IPS-18c (cell line): ENCODE data around the gene CPLX3.

Experiments
- H3K4me3 ChIP-seq: 2 replicates; pipeline ENCODE4 v1.7.0; 2013; ENCODE audit warnings: low read depth, mild to moderate bottlenecking, low read length, moderate library complexity; ENCODE audit not compliant: insufficient read depth
- H3K9me3 ChIP-seq: one replicate; pipeline ENCODE4 v1.6.1; 2013; ENCODE audit warnings: mild to moderate bottlenecking, low read length, moderate library complexity; ENCODE audit not compliant: control insufficient read depth, insufficient read depth

CPLX3 gene

DNA sequence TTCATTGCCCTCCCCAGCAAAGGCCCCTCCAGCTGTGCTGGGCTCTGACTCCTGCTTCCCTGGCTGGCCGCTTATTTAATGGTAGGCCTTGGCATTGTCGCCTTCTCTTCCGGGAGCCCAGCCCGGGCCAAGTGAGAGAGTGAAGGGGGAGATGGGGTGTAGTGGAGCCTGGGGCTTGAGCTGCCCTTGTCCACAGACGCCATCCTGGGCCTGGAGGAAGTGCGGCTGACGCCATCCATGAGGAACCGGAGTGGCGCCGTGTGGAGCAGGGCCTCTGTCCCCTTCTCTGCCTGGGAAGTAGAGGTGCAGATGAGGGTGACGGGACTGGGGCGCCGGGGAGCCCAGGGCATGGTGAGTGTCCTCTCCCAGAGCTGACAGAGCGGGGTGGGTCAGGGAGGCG lies 10.5 kb upstream of the CPLX3 start:
- H3K4me3 ChIP-seq, result no peak overlapping the region
- peaks cover 2% of the 10 kb centered on the region for H3K9me3 ChIP-seq

DNA sequence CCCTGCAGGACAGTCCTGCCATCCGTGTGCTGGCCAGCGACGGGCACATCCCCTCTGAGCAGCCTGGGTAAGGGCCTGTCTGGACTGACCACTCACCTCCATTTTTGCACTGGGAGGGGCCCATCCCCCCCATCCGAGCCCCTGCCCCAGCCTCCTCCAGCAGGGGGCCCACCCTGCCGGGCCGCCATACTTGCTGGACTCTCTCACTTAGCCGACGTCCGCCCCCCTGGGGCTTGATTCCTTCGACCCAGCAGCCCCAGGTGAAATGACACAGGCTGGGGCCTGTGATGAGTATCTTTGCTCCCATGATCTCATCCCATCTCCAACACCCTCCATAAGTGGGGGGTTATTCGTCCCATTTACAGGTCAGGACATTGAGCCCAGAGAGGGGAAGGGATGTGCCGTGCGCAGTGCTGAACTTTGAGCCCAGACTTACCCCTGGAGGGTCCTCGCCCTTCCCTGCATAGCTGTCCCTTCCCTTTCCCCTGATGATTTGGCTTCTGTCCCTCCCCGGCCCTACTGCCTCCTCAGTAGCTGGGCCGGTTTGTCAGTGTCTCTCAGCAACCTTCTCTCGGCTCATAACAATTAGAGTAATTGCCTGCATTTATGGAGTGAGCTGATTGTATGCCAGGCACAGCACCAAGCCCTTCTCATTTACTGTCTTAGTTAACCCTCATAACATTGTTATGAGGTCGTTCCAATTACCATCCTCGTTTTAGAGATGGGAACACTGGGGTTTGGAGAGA lies 9.6 kb upstream of the CPLX3 start:
- no peak overlapping the region for H3K4me3 ChIP-seq

DNA sequence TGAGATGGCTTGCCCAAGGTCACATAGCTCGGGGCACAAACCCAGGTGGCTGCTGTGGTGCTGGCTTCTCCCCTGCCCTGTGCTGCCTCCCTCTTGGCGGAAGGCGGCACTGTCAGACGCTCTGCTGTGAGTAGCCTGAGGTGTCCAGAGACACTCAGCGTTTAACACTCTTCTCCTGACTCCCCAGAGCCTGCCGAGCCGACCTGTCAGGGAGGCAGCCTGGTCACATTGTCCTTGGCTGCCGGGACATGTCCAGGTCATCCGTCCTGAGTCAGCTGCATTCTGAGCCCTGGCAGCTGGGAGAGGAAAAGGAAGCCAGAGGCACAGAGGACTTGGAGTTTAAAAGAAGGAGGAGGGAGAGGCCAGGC lies 9.1 kb upstream of the CPLX3 start:
- H3K4me3 ChIP-seq, result no peak overlapping the region
- H3K9me3 ChIP-seq, result peaks cover 2% of the 10 kb centered on the region

More for the DNA sequence above, 9.6 kb upstream of the CPLX3 start:
- H3K9me3 ChIP-seq, result peaks cover 2% of the 10 kb centered on the region

DNA sequence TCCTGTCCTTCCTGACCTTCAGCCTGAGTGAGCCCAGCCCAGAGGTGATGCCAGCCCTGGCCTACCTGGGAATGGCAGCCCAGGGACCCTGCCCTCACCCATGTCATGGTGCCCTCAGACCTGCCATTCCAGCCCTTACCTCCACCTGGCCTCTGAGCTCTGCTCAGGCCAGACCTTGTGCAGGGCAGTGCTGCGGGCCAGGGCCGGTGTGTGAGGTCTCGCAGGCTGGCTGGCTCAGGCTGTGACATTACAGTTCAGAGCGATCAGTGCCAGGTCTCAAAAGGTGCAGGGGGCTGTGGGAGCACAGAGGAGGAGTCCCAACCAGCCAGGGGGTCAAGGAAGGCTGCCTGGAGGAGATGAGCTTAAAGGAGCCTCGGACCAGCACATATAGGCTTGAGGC lies 6.4 kb upstream of the CPLX3 start:
- Histone ChIP-seq H3K4me3 (no peak overlapping the region), H3K9me3 (peaks cover 2% of the 10 kb centered on the region)

DNA sequence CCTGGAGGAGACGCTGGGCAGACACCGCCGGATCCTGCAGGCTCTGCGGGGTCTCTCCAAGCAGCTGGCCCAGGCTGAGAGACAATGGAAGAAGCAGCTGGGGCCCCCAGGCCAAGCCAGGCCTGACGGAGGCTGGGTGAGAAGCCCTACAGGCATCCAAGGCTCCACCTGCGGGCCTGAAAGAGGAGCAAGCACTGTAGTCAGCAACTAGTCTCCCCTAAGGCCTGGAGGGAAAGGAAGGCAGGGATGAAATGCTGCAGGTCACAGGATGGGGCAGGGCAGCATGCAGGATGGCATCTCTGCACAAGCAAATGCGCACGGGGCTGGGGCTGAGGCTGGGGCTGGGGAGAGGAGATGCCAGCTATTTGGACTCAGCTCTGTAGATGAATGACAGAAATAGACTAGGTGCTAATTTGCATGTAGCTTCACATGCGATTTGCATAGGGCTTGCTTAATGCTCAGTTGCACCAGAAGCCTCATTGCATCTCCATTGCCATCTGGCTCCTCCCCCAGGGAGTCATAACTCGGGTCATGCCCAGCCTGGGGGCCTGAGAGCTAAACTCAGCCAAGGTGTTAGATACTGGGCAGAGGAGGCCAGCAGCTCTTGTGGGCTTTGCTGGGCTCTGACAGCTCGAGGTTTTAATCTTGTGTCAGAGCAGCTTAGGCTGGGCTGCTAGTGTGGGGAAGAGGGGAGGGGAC lies 5.2 kb upstream of the CPLX3 start:
- Histone ChIP-seq H3K9me3 (peaks cover 2% of the 10 kb centered on the region), H3K4me3 (no peak overlapping the region)

DNA sequence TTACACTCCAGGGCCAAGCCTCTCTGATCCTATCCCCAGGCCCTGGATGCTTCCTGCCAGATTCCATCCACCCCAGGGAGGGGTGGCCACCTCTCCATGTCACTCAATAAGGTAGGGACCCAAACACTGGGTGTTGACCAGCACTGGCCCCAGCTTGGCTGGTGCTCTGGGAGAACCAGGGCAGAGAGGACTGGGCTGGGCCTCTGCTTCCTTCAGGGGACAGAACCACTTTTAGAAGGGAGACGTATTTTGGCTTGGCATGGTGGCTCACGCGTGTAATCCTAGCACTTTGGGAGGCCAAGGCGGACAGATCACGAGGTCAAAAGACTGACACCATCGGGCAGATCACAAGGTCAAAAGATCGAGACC lies 4.7 kb upstream of the CPLX3 start:
- H3K9me3 ChIP-seq, result peaks cover 2% of the 10 kb centered on the region
- H3K4me3 ChIP-seq, result no peak overlapping the region

DNA sequence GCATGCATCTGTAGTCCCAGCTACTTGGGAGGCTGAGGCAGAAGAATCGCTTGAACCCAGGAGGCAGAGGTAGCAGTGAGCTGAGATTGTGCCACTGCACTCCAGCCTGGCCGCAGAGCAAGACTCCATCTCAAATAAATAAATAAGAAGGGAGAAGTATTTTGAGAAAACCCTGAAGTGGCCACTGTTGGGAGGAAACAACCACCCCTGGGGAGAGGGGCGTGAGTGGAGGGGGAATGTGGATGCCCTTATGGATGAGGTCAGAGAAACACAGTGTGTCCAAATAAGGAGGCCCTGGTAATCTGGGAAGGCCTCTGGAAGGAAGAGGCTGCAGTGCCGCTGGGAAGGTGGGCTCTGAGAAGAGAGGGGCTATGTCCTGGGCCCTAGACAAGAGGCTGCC lies 4.2 kb upstream of the CPLX3 start:
- Histone ChIP-seq H3K9me3 (peaks cover 2% of the 10 kb centered on the region), H3K4me3 (no peak overlapping the region)

DNA sequence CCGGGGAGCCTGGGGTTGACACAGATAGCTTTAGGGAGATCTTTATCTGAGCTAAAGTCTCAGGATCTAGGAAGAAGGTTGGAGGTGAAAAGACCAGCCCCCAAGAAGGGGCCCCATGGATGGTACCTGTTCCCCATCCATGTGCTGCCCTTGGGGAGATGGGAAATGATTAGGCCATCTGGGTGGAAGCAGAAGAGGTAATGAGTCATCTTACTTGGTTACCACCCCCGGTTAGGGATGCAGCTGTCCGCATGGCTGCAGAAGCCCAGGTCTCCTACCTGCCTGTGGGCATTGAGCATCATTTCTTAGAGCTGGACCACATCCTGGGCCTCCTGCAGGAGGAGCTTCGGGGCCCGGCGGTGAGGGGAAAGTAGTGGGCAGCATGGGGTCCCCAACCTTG lies 3.1 kb upstream of the CPLX3 start:
- no peak overlapping the region for H3K4me3 ChIP-seq
- peaks cover 2% of the 10 kb centered on the region for H3K9me3 ChIP-seq

DNA sequence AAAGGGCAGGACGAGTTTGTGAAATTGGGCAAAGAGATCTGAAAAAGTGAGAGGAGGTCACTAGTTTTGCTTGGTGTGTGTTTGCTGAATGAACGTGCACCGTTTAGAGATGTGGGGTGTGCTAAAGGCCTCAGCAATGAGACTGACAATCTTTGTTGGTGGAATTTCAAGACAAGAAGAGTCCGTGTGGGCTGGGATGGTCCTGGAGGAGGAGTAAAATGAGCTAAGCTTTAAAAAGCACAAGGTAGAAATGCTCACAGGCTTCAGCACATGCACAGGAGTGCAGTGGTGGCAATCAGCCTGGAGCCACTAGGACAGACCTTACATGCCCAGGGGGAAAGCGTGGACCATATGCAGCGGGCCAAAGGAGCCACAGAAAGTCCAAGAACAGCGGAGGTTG lies 1.5 kb upstream of the CPLX3 start:
- Histone ChIP-seq H3K4me3 (no peak overlapping the region), H3K9me3 (no peaks in the 10 kb centered on the region)

DNA sequence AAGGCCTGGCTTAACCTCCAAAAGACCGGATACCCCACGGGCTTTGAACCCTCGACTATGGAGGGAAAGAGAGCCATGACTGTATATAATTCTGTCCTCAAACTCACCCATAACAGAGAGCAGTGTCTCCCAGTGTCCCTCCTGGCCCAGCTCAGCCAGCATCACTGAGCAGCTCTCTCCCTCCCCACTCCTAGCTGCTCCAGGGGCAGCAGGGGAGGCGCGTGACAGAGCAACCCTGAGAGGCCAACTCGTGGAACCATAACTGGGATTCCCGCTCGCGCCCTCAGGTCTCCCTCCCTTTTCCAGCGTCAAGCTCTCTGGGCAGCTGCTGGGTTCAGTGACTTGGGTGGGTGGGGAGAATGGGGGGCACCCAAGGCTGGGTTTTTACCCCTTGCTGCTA lies 561 bp upstream of the CPLX3 start:
- no peak overlapping the region for H3K4me3 ChIP-seq
- H3K9me3 ChIP-seq, result no peaks in the 10 kb centered on the region

DNA sequence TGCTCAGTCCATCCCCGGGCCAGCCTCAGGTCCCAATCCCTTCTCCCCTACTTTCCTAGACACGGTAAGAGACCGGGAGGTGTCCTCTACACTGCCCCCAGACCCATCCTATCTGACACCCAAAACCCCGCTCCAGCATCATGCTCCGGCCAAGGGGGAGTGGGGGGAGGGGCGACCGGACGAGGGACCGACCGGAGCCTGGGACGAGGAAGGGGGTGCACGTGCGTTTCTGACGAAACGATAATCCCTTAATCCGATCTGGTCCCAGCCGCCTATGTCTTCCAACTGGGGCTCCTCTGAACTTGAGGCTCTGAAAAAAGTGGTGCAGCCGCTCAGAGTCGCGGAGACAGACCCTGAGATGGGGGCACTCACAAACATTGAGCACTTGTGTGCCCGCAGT lies 494 bp downstream of the CPLX3 start:
- Histone ChIP-seq H3K9me3 (no peaks in the 10 kb centered on the region), H3K4me3 (peak overlapping the region; percentile 9; the same call in 1 of the 2 replicates)

DNA sequence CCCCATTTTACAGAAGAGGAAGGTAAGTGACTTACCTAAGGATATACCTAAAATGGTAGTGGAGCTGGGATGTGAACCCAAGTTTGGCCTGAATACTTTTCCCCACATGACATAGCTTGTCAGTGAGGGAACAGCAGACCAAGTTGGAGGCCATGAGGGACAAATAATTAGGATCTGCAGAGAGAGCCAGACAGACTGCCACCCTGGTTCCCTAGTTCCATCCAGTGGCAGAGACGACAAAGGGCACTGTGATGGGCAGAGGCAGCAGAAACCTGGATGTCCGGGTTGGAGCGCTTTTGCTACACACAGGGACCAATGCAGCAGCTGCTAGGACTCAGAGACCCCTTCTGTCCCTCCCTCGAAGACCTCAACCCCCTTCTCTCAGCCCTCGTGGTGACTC lies 1.2 kb downstream of the CPLX3 start:
- Histone ChIP-seq H3K4me3 (no peak overlapping the region), H3K9me3 (no peaks in the 10 kb centered on the region)

DNA sequence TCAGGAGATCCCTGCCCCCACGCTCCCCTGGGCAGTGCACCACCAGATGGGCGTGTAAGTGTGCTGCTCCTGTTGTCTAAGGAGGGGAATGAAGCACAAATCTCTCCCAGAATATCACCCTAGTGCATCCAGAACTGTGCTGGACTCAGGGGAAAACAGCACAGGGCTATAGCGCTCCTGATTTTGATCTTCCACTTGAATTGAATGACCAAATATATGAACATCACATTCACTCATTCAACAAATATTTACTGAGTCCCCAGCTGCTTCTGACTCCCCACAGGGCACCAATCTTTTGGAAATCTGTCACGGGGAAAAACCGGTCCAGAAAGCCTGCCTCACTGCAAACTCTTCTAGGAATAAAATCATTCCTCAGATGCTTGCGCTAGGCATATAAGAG lies 2.4 kb downstream of the CPLX3 start:
- H3K4me3 ChIP-seq, result no peak overlapping the region
- H3K9me3 ChIP-seq, result no peaks in the 10 kb centered on the region

DNA sequence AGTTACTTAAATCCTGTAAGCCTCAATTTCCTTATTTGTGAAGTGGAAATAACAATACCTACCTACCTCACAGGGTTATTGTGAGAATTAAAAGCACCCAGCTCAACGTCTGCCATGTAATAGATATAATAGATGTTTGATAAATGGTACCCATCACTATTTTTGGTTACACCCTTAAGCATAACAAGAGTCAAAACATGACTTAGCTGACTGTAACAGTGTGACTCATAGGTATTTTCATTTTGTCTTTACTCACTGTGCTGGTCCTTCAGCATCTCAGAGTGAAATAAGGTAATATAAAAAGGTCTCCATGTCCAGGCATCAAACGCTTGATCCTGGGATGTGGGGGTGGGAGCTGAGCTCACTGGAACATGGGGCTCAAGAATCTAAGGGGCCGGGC lies 3.1 kb downstream of the CPLX3 start:
- H3K9me3 ChIP-seq, result no peaks in the 10 kb centered on the region
- H3K4me3 ChIP-seq, result no peak overlapping the region

DNA sequence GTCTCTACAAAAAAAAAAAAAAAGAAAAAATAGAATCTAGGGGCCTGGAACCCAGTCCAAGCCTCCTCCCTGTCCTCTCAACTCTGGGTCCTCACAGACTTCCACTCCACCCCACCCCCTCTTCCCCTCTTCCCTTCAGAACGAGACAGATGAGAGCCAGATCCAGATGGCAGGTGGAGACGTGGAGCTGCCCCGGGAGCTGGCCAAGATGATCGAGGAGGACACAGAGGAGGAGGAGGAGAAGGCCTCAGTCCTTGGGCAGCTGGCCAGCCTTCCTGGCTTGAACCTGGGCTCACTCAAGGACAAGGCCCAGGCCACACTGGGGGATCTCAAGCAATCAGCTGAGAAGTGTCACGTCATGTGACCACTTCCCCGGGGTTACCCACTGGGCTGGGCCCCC lies 3.6 kb downstream of the CPLX3 start:
- Histone ChIP-seq H3K9me3 (no peaks in the 10 kb centered on the region), H3K4me3 (no peak overlapping the region)

DNA sequence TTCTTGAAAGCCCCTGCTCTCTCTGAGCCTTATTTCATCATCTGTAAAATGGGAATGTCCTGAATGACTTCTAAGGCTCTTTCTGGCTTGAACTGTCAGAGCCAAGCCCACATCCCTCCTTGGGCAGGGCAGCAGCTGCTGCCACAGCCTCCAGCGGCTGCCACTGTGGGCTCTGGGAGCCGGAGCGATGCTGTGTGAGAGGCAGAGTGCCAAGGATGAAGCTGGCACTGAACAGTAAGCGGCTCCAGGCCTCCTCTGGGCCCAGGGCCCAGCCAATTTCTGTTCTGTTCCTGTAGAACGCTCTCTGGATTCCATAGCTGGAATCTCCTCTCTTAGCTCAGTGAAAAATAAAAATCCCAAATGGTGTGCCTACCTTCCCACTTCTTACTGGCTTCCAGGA lies 4.4 kb downstream of the CPLX3 start:
- Histone ChIP-seq H3K9me3 (no peaks in the 10 kb centered on the region), H3K4me3 (no peak overlapping the region)

DNA sequence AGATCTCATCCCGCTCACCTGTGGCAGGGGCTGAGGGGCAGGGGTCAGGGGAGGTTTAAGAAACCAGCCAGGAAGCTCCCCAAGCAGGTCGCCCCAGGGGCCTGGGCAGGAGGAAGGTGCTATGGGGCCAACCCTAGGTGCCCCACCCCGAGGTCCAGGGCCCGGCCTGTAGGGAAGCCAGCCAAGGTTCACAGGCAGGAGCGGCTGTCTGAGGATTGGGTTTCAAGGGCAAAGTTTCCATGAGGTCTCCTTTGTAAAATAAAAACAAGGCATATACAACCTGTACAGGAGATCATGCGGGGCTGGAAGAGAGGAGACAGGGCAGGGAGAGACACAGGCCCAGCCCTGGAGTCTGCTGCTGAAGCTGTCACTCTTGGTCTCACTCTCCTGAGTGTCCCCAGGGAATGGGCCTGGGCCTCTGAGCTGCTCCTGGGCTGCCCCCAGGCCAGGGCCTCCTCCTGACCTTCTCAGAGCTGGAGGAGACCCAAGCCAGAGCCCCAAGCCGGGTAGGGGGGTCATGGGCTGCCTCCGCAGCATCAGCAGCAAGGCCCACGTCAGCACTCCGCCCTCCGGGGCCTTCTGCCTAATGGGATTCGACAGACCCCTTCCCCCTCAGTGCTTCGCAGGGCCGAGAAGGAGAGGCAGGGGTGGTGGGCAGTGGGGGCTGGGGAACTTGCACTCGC lies 5.5 kb downstream of the CPLX3 start:
- no peak overlapping the region for H3K4me3 ChIP-seq
- no peaks in the 10 kb centered on the region for H3K9me3 ChIP-seq

DNA sequence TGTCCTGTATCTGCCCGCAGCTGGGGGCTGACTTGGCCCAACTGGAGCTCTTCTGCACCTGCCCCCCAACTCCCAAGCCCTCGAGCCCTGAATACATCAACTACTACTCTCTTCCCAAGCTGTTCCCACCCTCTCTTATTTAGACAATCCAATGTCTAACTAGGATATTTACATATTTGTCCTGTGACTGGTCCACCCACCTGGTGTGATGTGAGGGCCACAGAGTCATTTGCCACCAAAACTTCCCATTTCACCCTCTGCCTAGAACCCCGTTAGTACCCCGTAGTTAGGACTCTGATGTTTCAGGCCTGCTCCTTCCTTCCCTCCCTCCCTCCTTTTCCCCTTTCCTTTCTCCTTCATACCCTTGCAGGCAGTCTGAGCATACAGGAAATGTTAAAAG lies 6.4 kb downstream of the CPLX3 start:
- no peaks in the 10 kb centered on the region for H3K9me3 ChIP-seq
- no peak overlapping the region for H3K4me3 ChIP-seq
